ENCODE data around the gene LRRC49.
"Not testable (repeated sequence)": the region's sequence is repeated elsewhere in the genome, so short reads cannot be mapped to it uniquely, and the experiment has no call there.

The LRRC49 gene

DNA sequence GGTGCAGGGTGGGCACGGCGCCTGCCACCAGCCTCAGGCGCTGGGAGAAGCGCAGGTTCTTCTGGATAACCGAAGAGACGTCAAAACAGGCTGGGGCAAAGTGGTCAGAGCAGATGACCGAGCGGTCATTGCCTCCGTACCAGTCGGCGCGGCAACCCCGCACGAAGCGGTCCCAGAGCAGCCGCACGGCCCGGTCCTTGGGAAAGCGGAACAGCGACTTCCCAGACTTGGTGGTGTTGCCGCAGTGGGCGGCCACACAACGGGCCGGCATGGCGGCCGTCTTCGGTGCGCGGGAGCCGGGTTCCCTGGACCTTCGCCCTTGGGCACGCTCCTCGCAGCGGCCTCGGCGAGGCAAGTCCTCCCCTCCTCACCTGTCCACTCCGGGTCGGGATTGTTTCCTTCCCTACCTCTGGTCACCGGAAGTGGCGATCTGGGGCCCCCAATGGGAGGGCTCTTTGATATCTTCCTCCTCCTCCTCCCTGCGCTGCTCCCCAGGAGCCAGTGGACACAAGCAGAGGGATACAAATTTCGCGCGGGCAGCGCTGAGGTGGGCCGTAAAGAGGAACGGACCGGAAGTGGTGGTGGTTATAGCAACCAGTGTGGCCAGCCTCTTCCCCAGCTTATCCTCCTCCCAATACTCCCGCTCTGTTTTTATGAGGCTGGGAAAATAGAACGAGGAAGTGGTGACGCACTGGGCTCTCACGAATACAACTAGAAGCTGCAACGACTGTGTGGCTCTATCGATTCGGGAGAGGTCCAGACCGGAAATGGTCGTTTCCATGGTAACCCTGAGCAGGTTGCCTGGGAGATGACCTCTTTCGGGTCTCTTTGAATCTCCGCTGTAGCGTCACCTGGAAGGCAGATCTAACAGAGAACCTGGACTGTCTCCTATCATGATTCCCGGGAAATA, at the start of gene LRRC49, which contains the start of gene THAP10:
Gene LRRC49, plus strand, starts transcription at position 825 of the 910 bp plus-strand sequence. Its CDS starts 69 bp downstream, at position 894.
Gene THAP10, minus strand, starts transcription at position 432 of the 910 bp plus-strand sequence. Its CDS starts 161 bp downstream, at position 271.
- DNase-seq = peak; percentile 95
- in situ Hi-C loops (cut with MboI; ENCODE audit: low pct_unique_long_range_greater_than_20kb, low sequenced_read_pairs) = no loop called here

DNA sequence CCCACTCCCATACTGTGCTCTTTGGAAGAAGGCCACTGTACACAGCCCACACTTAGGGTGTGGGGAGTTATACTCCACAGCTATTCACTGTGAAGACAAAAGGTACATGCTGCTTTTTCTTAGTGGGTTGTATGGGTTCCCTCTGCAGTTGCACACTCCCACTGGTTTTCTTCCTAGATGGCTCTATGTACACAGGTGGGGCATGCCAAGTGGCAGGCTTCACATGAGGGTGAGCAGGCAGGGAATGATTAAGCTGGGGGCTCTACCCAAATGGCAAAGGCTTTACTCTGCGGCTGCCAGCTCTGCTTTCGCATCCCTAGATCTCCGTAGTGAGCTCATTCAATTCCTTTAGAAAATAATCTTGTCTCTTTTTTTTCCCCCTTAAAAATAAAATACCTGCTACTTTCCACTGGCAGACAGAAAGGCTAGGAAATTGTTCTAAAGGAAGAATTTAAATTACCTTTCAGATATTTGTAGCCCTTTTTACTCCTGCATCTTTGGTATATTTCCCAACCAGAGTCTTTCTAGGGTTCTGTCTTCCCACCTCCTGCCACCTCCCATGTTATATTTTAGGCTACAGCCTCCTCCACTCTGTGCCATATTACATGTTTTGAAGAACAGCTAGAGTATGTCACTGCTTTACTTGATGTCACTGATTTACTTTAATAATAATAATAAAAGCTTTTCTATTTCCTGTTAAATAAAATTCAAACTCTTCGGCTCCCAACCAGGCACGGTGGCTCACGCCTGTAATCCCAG, 46.8 kb upstream of the LRRC49 start:
- no peak for DNase-seq
- in situ Hi-C loops (cut with MboI; ENCODE audit: low pct_unique_long_range_greater_than_20kb, low sequenced_read_pairs) = no loop called here

GRCh38 chr15:70851889-70852288, 40.7 kb upstream of the LRRC49 start:
- in situ Hi-C loops (cut with MboI; ENCODE audit: low pct_unique_long_range_greater_than_20kb, low sequenced_read_pairs) = no loop called here
- no peak for DNase-seq

- in situ Hi-C loops (cut with MboI; ENCODE audit: low pct_unique_long_range_greater_than_20kb, low sequenced_read_pairs) = no loop called here
- DNase-seq = no peak
Measured at GRCh38 chr15:70852501-70853317, 39.9 kb upstream of the LRRC49 start.

DNA sequence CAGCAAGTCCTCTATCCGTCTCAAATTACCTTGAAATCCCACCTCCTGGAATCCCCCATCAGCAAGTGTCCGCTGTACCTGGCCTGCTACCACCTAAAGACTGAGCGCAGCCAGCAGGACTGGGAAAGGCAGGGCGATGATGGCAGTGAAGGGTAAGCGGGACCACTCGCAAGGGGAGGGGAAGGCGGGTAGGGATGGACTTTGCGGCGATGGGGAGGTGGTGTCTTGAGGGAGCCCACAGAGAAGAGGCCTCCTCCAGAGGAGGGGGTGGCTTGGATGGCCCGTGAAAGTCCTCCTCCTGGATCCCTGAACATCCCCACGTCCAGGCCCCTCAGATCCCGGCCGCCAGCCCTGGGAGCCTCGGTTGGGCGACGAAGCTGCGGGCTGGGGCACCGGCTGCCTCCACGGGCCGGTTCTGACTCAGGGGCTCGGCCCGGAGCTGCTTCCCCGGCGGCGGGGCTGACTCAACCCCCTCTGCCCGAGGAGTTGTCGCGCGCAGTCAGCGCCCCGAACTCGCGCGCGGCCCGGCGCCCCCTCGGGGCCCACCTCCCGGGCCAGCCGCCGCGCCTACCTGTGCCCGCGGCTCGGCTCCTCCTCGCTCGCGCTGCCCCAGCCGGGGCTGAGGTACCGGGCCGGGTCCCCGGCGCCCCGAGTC, 39.2 kb upstream of the LRRC49 start:
- in situ Hi-C loops (cut with MboI; ENCODE audit: low pct_unique_long_range_greater_than_20kb, low sequenced_read_pairs) = no loop called here
- no peak for DNase-seq

- DNase-seq = peak; percentile 20
- in situ Hi-C loops (cut with MboI; ENCODE audit: low pct_unique_long_range_greater_than_20kb, low sequenced_read_pairs) = no loop called here
Measured at GRCh38 chr15:70853973-70854665, 38.5 kb upstream of the LRRC49 start, which contains the start of gene LARP6. LARP6 (minus strand) TSS chr15:70854157; CDS start chr15:70854088, 69 bp downstream.

DNA sequence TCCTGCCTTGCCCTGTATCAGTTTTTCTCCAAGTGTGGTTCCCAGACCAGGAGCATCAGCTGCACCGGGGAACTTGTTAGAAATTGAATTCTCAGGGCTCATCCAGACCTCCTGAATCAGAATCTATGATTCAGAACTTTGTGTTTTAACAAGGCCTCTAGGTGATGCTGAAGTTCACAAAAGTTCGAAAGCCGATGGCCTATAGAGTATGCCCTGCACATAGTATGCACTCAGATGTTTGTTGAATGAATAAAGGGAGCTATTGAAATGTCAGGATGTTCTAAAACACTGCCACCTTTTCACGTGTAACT, 38.0 kb upstream of the LRRC49 start:
- DNase-seq = no peak

GRCh38 chr15:70855764-70856163, 36.9 kb upstream of the LRRC49 start:
- in situ Hi-C loops (cut with MboI; ENCODE audit: low pct_unique_long_range_greater_than_20kb, low sequenced_read_pairs) = no loop called here
- DNase-seq = no peak

More for the DNA sequence above, 38.0 kb upstream of the LRRC49 start:
- in situ Hi-C loops (cut with MboI; ENCODE audit: low pct_unique_long_range_greater_than_20kb, low sequenced_read_pairs) = no loop called here

GRCh38 chr15:70856177-70856883, 36.3 kb upstream of the LRRC49 start:
- DNase-seq = no peak
- in situ Hi-C loops (cut with MboI; ENCODE audit: low pct_unique_long_range_greater_than_20kb, low sequenced_read_pairs) = no loop called here

- in situ Hi-C loops (cut with MboI; ENCODE audit: low pct_unique_long_range_greater_than_20kb, low sequenced_read_pairs) = no loop called here
- DNase-seq = no peak
Measured at GRCh38 chr15:70856884-70857561, 35.6 kb upstream of the LRRC49 start.

GRCh38 chr15:70857562-70858285, 34.9 kb upstream of the LRRC49 start:
- in situ Hi-C loops (cut with MboI; ENCODE audit: low pct_unique_long_range_greater_than_20kb, low sequenced_read_pairs) = no loop called here
- DNase-seq = no peak

GRCh38 chr15:70858614-70859321, 33.9 kb upstream of the LRRC49 start:
- in situ Hi-C loops (cut with MboI; ENCODE audit: low pct_unique_long_range_greater_than_20kb, low sequenced_read_pairs); DNase-seq: not testable (repeated sequence)

GRCh38 chr15:70859322-70859908, 33.2 kb upstream of the LRRC49 start:
- DNase-seq = no peak

DNA sequence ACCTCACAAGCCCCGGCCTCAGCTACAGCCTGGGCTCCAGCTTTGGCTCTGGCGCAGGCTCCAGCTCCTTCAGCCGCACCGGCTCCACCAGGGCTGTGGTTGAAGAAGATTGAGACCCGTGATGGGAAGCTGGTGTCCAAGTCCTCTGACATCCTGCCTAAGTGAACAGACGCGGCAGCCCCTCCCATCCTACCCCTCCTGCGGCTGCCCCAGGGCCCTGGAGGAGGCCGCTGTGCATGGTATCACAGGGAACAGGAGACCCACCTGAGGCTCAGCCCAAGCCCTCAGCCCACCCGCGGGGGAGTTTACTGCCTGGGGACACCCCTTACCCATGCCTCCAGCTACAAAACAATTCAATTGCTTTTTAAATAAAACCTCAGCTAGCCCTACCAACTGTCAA, 32.6 kb upstream of the LRRC49 start:
- in situ Hi-C loops (cut with MboI; ENCODE audit: low pct_unique_long_range_greater_than_20kb, low sequenced_read_pairs) = no loop called here
- no peak for DNase-seq

More at GRCh38 chr15:70859322-70859908, 33.2 kb upstream of the LRRC49 start:
- in situ Hi-C loops (cut with MboI; ENCODE audit: low pct_unique_long_range_greater_than_20kb, low sequenced_read_pairs) = no loop called here

GRCh38 chr15:70863450-70864218, 29.0 kb upstream of the LRRC49 start:
- in situ Hi-C loops (cut with MboI; ENCODE audit: low pct_unique_long_range_greater_than_20kb, low sequenced_read_pairs) = no loop called here
- no peak for DNase-seq
